ENCODE results near the gene MX1. TPM values are rescaled to one million over a fixed set of nuclear protein-coding genes. Genes with fewer than 3 reads are reported as not detected.

MX1 gene
- total RNA-seq, 1 donor from 2014 or later = 8.8 TPM

- TF ChIP-seq, protein P1, sequence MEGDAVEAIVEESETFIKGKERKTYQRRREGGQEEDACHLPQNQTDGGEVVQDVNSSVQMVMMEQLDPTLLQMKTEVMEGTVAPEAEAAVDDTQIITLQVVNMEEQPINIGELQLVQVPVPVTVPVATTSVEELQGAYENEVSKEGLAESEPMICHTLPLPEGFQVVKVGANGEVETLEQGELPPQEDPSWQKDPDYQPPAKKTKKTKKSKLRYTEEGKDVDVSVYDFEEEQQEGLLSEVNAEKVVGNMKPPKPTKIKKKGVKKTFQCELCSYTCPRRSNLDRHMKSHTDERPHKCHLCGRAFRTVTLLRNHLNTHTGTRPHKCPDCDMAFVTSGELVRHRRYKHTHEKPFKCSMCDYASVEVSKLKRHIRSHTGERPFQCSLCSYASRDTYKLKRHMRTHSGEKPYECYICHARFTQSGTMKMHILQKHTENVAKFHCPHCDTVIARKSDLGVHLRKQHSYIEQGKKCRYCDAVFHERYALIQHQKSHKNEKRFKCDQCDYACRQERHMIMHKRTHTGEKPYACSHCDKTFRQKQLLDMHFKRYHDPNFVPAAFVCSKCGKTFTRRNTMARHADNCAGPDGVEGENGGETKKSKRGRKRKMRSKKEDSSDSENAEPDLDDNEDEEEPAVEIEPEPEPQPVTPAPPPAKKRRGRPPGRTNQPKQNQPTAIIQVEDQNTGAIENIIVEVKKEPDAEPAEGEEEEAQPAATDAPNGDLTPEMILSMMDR (IDR thresholded peaks at IDR 0.05; ENCODE audit: borderline replicate concordance) = no peak
- Histone ChIP-seq H3K9me3 (replicated peaks) (no peaks in the 10 kb centered on the region), H3K36me3 (peaks cover 45% of the 10 kb centered on the region), H3K4me1 (no peaks in the 10 kb centered on the region), H3K27me3 (ENCODE audit: low read depth) (no peaks in the 10 kb centered on the region), H3K27ac (replicated peaks) (peak overlapping the region; percentile 33), H3K4me3 (no peak overlapping the region)
- intact Hi-C loops (cut with micrococcal nuclease) = no loop called here
- DNase-seq = no peak
These were observed 38.8 kb upstream of the MX1 start for GRCh38 chr21:41387042-41387819.

- intact Hi-C loops (cut with micrococcal nuclease) = no loop called here
- H3K4me1 ChIP-seq = no peaks in the 10 kb centered on the region
- TF ChIP-seq, protein P1 (IDR thresholded peaks at IDR 0.05; ENCODE audit: borderline replicate concordance) = no peak
- no peaks in the 10 kb centered on the region for H3K9me3 ChIP-seq (replicated peaks)
- no peaks in the 10 kb centered on the region for H3K27me3 ChIP-seq (ENCODE audit: low read depth)
- H3K4me3 ChIP-seq = no peak overlapping the region
- no peak for DNase-seq
- H3K27ac ChIP-seq (replicated peaks) = no peak overlapping the region
- peaks cover 42% of the 10 kb centered on the region for H3K36me3 ChIP-seq
These were observed 38.2 kb upstream of the MX1 start for GRCh38 chr21:41387824-41388223.

DNA sequence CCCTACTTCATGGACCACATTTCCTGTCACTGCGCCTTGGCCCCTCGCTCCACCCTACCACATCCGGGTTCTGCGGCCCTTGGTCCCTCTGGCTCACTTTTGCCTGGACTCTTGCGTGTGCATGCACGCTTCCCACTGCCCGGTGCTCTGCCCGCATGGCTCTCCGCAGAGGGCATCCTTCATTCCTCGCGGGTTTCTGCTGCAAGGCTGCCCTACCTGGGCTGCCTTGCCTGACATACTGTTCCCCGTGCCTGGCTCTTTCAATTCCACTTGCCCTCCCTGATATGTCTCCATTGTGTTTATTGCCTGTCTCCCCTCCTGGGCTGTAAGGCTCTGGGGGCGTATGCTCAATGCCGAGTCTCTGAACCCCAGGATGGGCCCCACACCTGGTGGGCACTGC is 37.8 kb upstream of the MX1 start:
- DNase-seq = no peak
- Histone ChIP-seq H3K27ac (replicated peaks) (no peak overlapping the region), H3K9me3 (replicated peaks) (no peaks in the 10 kb centered on the region), H3K27me3 (ENCODE audit: low read depth) (peaks cover 3% of the 10 kb centered on the region), H3K4me1 (no peaks in the 10 kb centered on the region), H3K4me3 (no peak overlapping the region), H3K36me3 (peaks cover 38% of the 10 kb centered on the region)
- TF ChIP-seq, protein P1 (IDR thresholded peaks at IDR 0.05; ENCODE audit: borderline replicate concordance) = no peak
- intact Hi-C loops (cut with micrococcal nuclease) = no loop called here

DNA sequence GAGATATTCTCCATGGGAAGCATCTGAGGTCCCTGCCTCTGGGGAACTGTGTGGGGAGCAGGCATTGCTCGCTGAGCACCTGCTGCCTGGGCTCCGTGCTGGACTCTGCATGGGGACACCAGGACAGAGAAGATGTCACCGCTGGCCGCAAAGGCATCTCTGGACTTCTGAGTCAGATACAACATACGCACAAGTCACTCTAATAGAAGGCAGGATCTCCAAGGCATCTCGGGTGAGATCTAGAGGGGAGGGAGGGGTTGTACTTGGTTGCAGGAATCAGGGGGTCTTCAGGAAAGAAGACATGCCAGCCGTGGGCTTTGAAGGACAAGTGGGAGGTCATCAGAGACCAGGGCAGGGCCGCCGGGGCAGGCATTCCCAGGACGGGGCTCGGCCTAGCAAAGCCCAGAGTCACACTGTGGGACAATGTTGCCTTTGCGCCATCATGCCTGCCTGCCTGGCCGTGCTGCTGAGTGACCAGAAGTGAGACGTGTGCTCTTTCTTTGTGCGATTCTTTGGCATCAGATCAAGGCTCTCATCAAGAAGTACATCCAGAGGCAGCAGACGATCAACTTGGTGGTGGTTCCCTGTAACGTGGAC is 35.9 kb upstream of the MX1 start:
- intact Hi-C loops (cut with micrococcal nuclease) = no loop called here

GRCh38 chr21:41393876-41394465 is 32.1 kb upstream of the MX1 start:
- TF ChIP-seq, protein P1 (IDR thresholded peaks at IDR 0.05; ENCODE audit: borderline replicate concordance) = no peak
- Histone ChIP-seq H3K4me1 (no peaks in the 10 kb centered on the region), H3K4me3 (no peak overlapping the region), H3K36me3 (peaks cover 53% of the 10 kb centered on the region), H3K9me3 (replicated peaks) (no peaks in the 10 kb centered on the region), H3K27ac (replicated peaks) (no peak overlapping the region), H3K27me3 (ENCODE audit: low read depth) (peaks cover 13% of the 10 kb centered on the region)
- intact Hi-C loops (cut with micrococcal nuclease) = no loop called here
- DNase-seq = no peak

More for the DNA sequence above, 35.9 kb upstream of the MX1 start:
- Histone ChIP-seq H3K4me1 (no peaks in the 10 kb centered on the region), H3K27ac (replicated peaks) (no peak overlapping the region), H3K27me3 (ENCODE audit: low read depth) (peaks cover 13% of the 10 kb centered on the region), H3K36me3 (peaks cover 31% of the 10 kb centered on the region), H3K9me3 (replicated peaks) (no peaks in the 10 kb centered on the region), H3K4me3 (no peak overlapping the region)
- TF ChIP-seq, protein P1 (IDR thresholded peaks at IDR 0.05; ENCODE audit: borderline replicate concordance) = no peak
- DNase-seq = no peak
